ENCODE results near the gene POR. TPM values are rescaled to one million over a fixed set of nuclear protein-coding genes. Genes with fewer than 3 reads are reported as not detected.
"Not testable (repeated sequence)": the region's sequence is repeated elsewhere in the genome, so short reads cannot be mapped to it uniquely, and the experiment has no call there.

Gene POR
- total and polyA plus RNA-seq, 2 donors = 44.6 to 114 TPM

DNA sequence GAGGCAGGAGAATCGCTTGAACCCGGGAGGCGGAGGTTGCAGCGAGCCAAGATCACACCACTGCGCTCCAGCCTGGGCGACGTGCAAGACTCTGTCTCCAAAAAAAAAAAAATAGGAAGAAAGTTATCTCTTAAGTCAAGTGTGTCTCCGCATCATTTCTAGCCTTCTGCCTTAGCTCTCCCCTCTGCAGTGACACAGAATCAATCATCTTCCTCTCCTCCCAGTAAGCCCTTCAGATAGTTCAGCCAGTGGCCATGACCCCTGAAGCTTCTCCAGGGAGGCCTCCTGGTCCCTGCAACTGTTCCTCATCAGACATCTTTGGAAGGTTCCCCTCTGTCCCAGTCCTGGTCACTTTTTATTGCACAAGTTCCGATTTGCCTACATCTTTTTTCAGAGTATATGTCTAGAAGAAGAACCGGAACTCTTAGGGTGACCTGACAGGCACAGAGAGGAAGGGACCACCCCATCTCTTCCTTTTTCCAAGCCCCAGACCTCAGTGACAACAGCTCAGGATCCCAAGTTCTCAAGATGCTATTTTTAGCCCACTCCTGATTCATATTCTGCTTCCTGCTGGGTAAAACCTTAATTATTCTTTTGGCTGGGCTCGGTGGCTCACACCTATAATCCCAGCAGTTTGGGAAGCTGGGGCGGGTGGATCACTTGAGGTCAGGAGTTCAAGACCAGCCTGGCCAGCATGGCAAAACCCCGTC lies 42.7 kb upstream of the POR start:
- no peaks in the 10 kb centered on the region for H3K27me3 ChIP-seq (ENCODE audit: control insufficient read depth in 2 of 2, insufficient read depth in 1 of 2, low read length in 1 of 2)
- WGBS = 88% methylated on average over 13 of the region's 13 CpGs

DNA sequence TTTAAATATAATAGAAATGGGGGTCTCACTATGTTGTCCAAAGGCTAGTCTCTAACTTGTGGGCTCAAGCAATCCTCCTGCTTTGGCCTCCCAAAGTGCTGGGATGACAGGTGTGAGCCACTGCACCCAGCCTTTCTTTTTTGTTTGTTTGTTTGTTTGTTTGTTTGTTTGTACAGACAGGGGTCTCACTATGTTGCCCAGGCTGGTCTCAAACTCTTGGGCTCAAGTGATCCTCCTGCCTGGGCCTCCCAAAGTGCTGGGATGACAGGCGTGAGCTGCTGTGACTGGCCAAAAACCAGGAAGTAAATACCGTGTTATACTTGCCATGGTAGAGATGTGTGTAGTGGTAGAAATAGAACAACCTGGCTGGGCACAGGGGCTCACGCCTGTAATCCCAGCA lies 40.8 kb upstream of the POR start:
- WGBS = 91% methylated on average over 3 of the region's 3 CpGs
- H3K27ac ChIP-seq (ENCODE audit: low read depth in 1 of 2, low read length in 1 of 2); H3K9me3 ChIP-seq (ENCODE audit: control insufficient read depth in 2 of 2, insufficient read depth in 1 of 2, low read length in 1 of 2); H3K4me3 ChIP-seq (ENCODE audit: low read length in 2 of 2); DNase-seq (ENCODE audit: low read depth in 6 of 9, low spot score in 9 of 9); H3K36me3 ChIP-seq (ENCODE audit: control insufficient read depth in 2 of 2, insufficient read depth in 2 of 2, low read length in 1 of 2); H3K27me3 ChIP-seq (ENCODE audit: control insufficient read depth in 2 of 2, insufficient read depth in 1 of 2, low read length in 1 of 2): not testable (repeated sequence)
- H3K4me1 ChIP-seq (ENCODE audit: control insufficient read depth in 2 of 2, insufficient read depth in 2 of 2, low read length in 2 of 2) = peaks cover 6 to 12% of the 10 kb centered on the region in 2 donors

More for the DNA sequence above, 42.7 kb upstream of the POR start:
- Histone ChIP-seq H3K27ac (ENCODE audit: low read depth in 1 of 2, low read length in 1 of 2) (no peak overlapping the region), H3K4me1 (ENCODE audit: control insufficient read depth in 2 of 2, insufficient read depth in 2 of 2, low read length in 2 of 2) (peaks cover 0 to 6% of the 10 kb centered on the region in 2 donors), H3K4me3 (ENCODE audit: low read length in 2 of 2) (no peak overlapping the region), H3K36me3 (ENCODE audit: control insufficient read depth in 2 of 2, insufficient read depth in 2 of 2, low read length in 1 of 2) (no peaks in the 10 kb centered on the region), H3K9me3 (ENCODE audit: control insufficient read depth in 2 of 2, insufficient read depth in 1 of 2, low read length in 1 of 2) (peaks cover 0 to 4% of the 10 kb centered on the region in 2 donors)
- DNase-seq (ENCODE audit: low read depth in 6 of 9, low spot score in 9 of 9) = no peak

GRCh38 chr7:75875113-75876080 lies 39.6 kb upstream of the POR start:
- H3K36me3 ChIP-seq (ENCODE audit: control insufficient read depth in 2 of 2, insufficient read depth in 2 of 2, low read length in 1 of 2) = no peaks in the 10 kb centered on the region
- H3K27ac ChIP-seq (ENCODE audit: low read depth in 1 of 2, low read length in 1 of 2) = no peak overlapping the region
- 93% methylated on average over 21 of the region's 21 CpGs for WGBS
- DNase-seq (ENCODE audit: low read depth in 6 of 9, low spot score in 9 of 9) = no peak
- peaks cover 10 to 21% of the 10 kb centered on the region in 2 donors for H3K4me1 ChIP-seq (ENCODE audit: control insufficient read depth in 2 of 2, insufficient read depth in 2 of 2, low read length in 2 of 2)
- no peak overlapping the region for H3K4me3 ChIP-seq (ENCODE audit: low read length in 2 of 2)
- no peaks in the 10 kb centered on the region for H3K27me3 ChIP-seq (ENCODE audit: control insufficient read depth in 2 of 2, insufficient read depth in 1 of 2, low read length in 1 of 2)
- H3K9me3 ChIP-seq (ENCODE audit: control insufficient read depth in 2 of 2, insufficient read depth in 1 of 2, low read length in 1 of 2) = peaks cover 0 to 4% of the 10 kb centered on the region in 2 donors

DNA sequence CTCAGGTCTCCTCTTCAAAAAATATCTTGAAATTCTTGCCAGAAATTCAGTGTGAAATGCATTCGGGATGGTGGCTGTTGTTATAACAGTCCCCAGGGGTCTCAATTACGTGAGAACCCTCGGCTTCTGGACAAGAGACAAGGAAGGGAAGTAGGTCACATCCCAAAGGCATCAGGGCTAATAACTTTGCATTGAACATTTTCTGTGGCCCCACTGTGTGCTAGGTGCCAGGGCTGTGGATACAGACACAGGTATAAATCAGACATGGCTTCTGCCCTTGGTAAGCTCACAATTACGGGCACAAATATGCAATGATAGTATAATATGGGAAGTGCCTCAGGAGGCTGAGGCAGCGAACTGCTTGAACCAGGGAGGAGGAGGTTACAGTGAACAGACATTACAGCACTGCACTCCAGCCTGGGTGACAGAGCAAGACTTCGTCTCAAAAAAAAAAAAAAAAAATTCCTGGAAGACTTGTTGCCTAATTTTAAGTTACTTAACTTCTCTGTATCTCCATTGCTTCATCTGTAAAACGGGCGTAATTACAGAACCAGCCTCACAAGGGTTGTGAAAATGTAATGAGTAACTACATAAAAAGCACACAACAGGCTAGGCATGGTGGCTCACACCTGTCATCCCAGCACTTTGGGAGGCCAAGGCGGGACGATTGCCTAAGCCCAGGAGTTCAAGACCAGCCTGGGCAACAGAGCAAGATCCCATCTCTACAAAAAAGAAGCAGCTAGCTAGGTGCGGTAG lies 38.7 kb upstream of the POR start:
- Histone ChIP-seq H3K27me3 (ENCODE audit: control insufficient read depth in 2 of 2, insufficient read depth in 1 of 2, low read length in 1 of 2) (no peaks in the 10 kb centered on the region), H3K36me3 (ENCODE audit: control insufficient read depth in 2 of 2, insufficient read depth in 2 of 2, low read length in 1 of 2) (peaks cover 1% of the 10 kb centered on the region in 2 donors), H3K4me3 (ENCODE audit: low read length in 2 of 2) (no peak overlapping the region), H3K27ac (ENCODE audit: low read depth in 1 of 2, low read length in 1 of 2) (no peak overlapping the region), H3K9me3 (ENCODE audit: control insufficient read depth in 2 of 2, insufficient read depth in 1 of 2, low read length in 1 of 2) (peaks cover 0 to 4% of the 10 kb centered on the region in 2 donors), H3K4me1 (ENCODE audit: control insufficient read depth in 2 of 2, insufficient read depth in 2 of 2, low read length in 2 of 2) (peaks cover 10 to 27% of the 10 kb centered on the region in 2 donors)
- no peak for DNase-seq (ENCODE audit: low read depth in 6 of 9, low spot score in 9 of 9)
- WGBS = 90% methylated on average over 11 of the region's 11 CpGs

GRCh38 chr7:75878312-75878768 lies 36.6 kb upstream of the POR start:
- Histone ChIP-seq H3K4me3 (ENCODE audit: low read length in 2 of 2) (peak overlapping the region; percentile 51 to 88), H3K9me3 (ENCODE audit: control insufficient read depth in 2 of 2, insufficient read depth in 1 of 2, low read length in 1 of 2) (no peaks in the 10 kb centered on the region), H3K27ac (ENCODE audit: low read depth in 1 of 2, low read length in 1 of 2) (peak overlapping the region; percentile 66 to 83), H3K36me3 (ENCODE audit: control insufficient read depth in 2 of 2, insufficient read depth in 2 of 2, low read length in 1 of 2) (peaks cover 20 to 21% of the 10 kb centered on the region in 2 donors), H3K4me1 (ENCODE audit: control insufficient read depth in 2 of 2, insufficient read depth in 2 of 2, low read length in 2 of 2) (peaks cover 10 to 31% of the 10 kb centered on the region in 2 donors), H3K27me3 (ENCODE audit: control insufficient read depth in 2 of 2, insufficient read depth in 1 of 2, low read length in 1 of 2) (no peaks in the 10 kb centered on the region)
- WGBS = 31% methylated on average over 10 of the region's 10 CpGs
- no peak for DNase-seq (ENCODE audit: low read depth in 6 of 9, low spot score in 9 of 9)

DNA sequence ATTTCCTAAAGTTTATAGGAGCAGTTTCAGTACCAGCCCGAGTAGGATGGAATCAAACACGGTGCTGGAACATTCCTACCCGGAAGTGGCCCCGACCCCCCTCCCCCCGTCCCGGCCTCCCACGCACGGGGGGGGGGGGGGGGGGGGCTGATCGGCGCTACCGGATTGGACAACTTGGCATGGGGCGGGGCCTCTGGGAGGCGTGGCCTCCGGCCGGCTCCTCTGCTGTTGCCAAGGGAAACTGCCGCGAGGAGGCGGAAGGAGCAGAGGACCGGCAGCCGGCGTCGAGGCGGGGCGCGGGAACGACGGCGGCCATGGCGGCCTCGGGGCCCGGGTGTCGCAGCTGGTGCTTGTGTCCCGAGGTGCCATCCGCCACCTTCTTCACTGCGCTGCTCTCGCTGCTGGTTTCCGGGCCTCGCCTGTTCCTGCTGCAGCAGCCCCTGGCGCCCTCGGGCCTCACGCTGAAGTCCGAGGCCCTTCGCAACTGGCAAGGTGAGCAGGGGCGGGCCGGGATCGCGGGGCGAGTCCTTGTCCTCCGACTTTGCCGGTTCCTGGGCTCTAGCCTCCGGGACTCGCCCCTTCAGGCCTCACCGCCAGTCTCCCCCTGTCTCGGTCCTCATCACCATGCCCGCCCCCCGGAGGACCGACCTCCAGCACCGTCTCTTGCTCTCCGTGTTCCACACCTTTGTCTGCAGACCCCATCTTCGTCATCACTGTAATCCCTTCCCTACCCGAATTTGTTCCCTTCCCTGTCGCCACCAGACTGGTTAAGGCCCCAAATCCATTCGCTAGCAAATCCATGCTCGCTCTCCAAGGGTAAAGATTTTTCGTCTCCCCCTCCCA lies 36.0 kb upstream of the POR start, which contains the start of gene RHBDD2:
TSS of gene RHBDD2 (plus strand) at position 266 of the 843 bp plus-strand sequence. CDS start at position 315, 49 bp downstream.
- H3K4me1 ChIP-seq (ENCODE audit: control insufficient read depth in 2 of 2, insufficient read depth in 2 of 2, low read length in 2 of 2) = peaks cover 10 to 31% of the 10 kb centered on the region in 2 donors
- peak; percentile 76 to 97 (median 92) for DNase-seq (ENCODE audit: low read depth in 6 of 9, low spot score in 9 of 9)
- H3K9me3 ChIP-seq (ENCODE audit: control insufficient read depth in 2 of 2, insufficient read depth in 1 of 2, low read length in 1 of 2) = no peaks in the 10 kb centered on the region
- 2% methylated on average over 63 of the region's 65 CpGs for WGBS
- peak within 1 kb of the TSS; percentile 88 to 91 for H3K4me3 ChIP-seq (ENCODE audit: low read length in 2 of 2)
- H3K36me3 ChIP-seq (ENCODE audit: control insufficient read depth in 2 of 2, insufficient read depth in 2 of 2, low read length in 1 of 2) = peaks cover 26 to 27% of the 10 kb centered on the region in 2 donors
- peak within 1 kb of the TSS; percentile 85 to 90 for H3K27ac ChIP-seq (ENCODE audit: low read depth in 1 of 2, low read length in 1 of 2)
- H3K27me3 ChIP-seq (ENCODE audit: control insufficient read depth in 2 of 2, insufficient read depth in 1 of 2, low read length in 1 of 2) = no peaks in the 10 kb centered on the region

- DNase-seq (ENCODE audit: low read depth in 6 of 9, low spot score in 9 of 9) = peak in 6 of 9 donors; percentile 19 to 65 (median 44)
- Histone ChIP-seq H3K27me3 (ENCODE audit: control insufficient read depth in 2 of 2, insufficient read depth in 1 of 2, low read length in 1 of 2) (no peaks in the 10 kb centered on the region), H3K4me3 (ENCODE audit: low read length in 2 of 2) (peak overlapping the region; percentile 88 to 91), H3K36me3 (ENCODE audit: control insufficient read depth in 2 of 2, insufficient read depth in 2 of 2, low read length in 1 of 2) (peaks cover 33 to 35% of the 10 kb centered on the region in 2 donors), H3K9me3 (ENCODE audit: control insufficient read depth in 2 of 2, insufficient read depth in 1 of 2, low read length in 1 of 2) (no peaks in the 10 kb centered on the region), H3K27ac (ENCODE audit: low read depth in 1 of 2, low read length in 1 of 2) (peak overlapping the region in 1 of 2 donors; percentile 85), H3K4me1 (ENCODE audit: control insufficient read depth in 2 of 2, insufficient read depth in 2 of 2, low read length in 2 of 2) (peaks cover 10 to 31% of the 10 kb centered on the region in 2 donors)
- 27% methylated on average over 8 of the region's 8 CpGs for WGBS
Observed at GRCh38 chr7:75879771-75880184, 35.2 kb upstream of the POR start.

GRCh38 chr7:75880242-75880641 lies 34.7 kb upstream of the POR start:
- H3K9me3 ChIP-seq (ENCODE audit: control insufficient read depth in 2 of 2, insufficient read depth in 1 of 2, low read length in 1 of 2) = no peaks in the 10 kb centered on the region
- H3K27me3 ChIP-seq (ENCODE audit: control insufficient read depth in 2 of 2, insufficient read depth in 1 of 2, low read length in 1 of 2) = no peaks in the 10 kb centered on the region
- WGBS = 67% methylated on average over 4 of the region's 4 CpGs
- peak in 3 of 9 donors; percentile 24 to 38 (median 28) for DNase-seq (ENCODE audit: low read depth in 6 of 9, low spot score in 9 of 9)
- peak overlapping the region in 1 of 2 donors; percentile 33 for H3K27ac ChIP-seq (ENCODE audit: low read depth in 1 of 2, low read length in 1 of 2)
- H3K4me3 ChIP-seq (ENCODE audit: low read length in 2 of 2) = peak overlapping the region; percentile 88 to 91
- H3K4me1 ChIP-seq (ENCODE audit: control insufficient read depth in 2 of 2, insufficient read depth in 2 of 2, low read length in 2 of 2) = peaks cover 10 to 31% of the 10 kb centered on the region in 2 donors
- peaks cover 37 to 40% of the 10 kb centered on the region in 2 donors for H3K36me3 ChIP-seq (ENCODE audit: control insufficient read depth in 2 of 2, insufficient read depth in 2 of 2, low read length in 1 of 2)
